Stimulated activated CD4-positive, alpha-beta T cell treated with anti-CD3 and anti-CD28 coated beads, Interleukin-15, amount 100 ng/mL, for 24 hours (primary cell): ENCODE results near the gene SLC29A4.
A peak's percentile ranks its signal among the peaks of the same experiment; 100 is the strongest.
"Not testable (repeated sequence)": the region's sequence is repeated elsewhere in the genome, so short reads cannot be mapped to it uniquely, and the experiment has no call there.

Experiments used
- DNase-seq: peaks from one replicate; pipeline ENCODE4 v3.0.0-alpha.2; 2020

The SLC29A4 gene

DNA sequence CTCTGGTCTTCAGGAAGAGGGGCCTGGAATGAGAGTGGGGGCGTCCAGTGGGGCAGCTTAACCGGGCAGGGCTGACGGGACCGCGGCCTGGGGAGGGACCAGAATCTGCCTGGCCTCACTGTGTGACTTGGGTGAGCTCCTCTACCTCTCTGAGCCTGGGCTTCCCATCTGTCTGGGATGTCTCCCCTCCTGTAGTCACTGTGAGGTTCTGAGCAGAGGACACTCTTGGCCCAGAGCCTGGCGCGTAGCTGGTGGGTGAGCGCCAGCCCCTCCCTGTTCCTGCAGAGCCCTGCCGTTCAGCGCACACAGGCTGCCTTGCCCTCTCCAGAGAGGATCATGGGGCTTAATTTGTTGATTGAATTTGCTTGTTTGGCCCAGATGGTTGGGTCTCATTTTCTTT lies 7.2 kb upstream of the SLC29A4 start:
- DNase-seq: not testable (repeated sequence)

DNA sequence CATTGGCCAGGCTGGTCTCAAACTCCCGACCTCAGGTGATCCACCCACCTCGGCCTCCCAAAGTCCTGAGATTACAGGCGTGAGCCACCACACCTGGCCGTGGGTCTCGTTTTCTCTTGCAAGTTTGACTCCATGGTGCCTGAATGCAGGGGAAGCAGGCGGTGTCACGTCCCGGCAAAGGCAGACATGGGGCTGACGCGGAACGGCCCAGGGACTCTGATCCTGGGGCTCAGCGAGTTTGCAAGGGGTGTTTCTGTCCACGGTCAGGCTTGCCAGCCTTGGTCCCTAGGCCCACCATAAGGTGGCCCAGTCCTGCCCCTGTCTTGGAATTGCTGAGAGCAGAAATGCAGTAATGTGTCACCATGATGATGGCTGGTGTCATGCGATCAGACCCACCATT lies 6.6 kb upstream of the SLC29A4 start:
- not testable (repeated sequence) for DNase-seq

DNA sequence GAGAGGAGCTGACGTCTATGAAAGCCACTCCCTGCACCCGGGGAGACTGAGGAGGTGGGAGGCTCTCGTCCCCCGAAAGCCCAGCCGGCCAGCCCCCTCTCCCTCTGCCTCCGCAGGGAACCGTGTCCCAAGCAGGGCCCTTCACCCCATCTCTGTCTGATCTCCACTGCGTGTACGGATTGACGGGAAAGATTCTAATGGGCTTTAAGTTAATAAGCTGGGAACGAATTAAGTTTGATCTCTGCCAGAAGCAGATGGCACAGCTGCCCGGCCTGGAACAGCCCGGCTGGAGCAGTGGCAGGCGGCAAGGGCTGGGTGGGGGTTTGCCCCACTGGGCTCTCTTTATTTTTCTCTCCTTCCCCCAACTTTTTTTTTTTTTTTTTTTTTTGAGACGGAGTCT lies 6.1 kb upstream of the SLC29A4 start:
- DNase-seq: no peak

DNA sequence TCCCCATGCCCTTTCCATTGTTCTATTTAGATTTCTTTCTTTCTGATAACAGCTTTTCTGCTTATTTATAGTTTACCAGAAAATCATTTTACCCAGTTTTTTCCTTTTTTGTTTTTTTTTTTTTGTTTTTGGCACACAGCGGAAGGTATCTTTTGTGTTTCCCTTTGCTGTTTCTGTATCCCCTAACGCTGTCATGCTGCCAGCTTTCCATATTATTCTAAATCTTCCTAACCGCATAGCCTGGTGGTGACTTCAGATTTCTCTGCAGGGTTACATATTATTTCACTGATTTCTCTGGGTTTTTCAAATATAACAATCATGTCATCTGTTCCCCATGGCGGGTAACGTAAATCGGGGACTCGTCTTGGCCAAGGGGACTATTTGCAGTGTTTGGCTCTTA lies 4.0 kb upstream of the SLC29A4 start:
- DNase-seq: no peak

- no peak for DNase-seq
Observed at GRCh38 chr7:5279734-5280133, 3.0 kb upstream of the SLC29A4 start.

- DNase-seq: not testable (repeated sequence)
Observed at GRCh38 chr7:5281598-5282500, 894 bp upstream of the SLC29A4 start.

- no peak for DNase-seq
Observed at GRCh38 chr7:5283421-5284303, 919 bp downstream of the SLC29A4 start.

DNA sequence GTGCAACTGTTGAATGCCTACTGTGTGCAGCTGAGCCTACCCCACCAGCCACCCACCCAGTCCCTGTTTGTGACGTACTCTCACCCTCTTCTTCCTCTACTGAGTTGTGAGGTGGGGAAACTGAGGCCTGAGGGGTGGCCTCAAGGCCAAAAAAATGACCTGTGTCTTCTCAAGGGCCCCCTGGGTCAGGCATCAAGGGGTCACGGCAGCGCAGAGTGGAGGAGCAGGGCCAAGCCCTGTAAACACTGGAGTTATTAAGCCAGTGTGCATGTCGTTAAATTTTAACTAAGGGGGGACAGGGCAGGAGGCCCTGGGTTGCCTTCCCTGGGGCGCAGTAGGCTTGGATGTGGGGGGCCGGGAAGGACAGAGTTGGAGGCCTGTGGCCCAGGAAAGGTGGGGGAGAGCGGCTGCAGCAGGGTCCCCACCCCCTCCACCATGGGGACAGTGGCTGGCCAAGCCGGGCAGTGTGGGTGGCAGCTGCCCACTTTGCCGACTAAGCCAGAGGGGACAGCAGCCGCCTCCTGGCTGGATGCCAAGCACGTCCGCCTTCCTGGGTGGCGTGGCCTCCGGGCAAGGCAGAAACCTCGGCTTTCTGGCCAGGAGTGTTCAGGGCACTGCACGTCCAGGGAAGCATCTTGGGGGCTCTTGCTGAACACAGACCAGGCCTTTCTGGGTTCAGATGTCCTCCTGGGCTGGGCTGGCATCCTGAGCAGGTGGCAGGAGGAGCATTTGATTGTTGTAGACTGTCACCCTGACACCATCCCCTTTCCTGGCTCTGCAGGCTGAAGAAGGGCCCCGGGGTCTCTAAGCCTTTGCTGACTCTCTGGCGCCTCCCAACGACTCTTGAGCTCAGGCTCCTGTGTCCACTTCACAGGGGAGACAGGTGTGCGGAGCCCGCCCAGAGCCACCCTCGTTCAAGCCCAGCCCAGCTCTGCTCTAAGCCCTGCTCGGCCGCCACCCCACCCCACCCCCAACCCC lies 1.9 kb downstream of the SLC29A4 start:
- DNase-seq: peak; percentile 50

DNA sequence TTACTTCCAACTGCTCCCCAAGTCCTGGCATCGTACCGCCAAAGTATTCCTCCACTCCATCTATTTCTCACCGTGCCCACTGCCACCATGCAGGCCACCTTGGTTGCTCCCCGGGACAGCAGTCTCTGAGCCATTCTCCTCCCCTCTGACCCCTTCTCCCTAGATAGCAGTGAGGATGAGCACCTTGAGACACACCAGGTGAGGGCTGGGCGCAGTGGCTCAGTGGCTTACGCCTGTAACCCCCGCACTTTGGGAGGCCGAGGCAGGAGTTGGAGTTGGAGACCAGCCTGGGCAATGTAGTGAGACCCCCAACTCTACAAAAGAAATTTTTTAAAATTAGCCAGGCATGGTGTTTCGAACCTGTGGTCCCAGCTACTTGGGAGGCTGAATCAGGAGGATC lies 4.2 kb downstream of the SLC29A4 start:
- DNase-seq: no peak

DNA sequence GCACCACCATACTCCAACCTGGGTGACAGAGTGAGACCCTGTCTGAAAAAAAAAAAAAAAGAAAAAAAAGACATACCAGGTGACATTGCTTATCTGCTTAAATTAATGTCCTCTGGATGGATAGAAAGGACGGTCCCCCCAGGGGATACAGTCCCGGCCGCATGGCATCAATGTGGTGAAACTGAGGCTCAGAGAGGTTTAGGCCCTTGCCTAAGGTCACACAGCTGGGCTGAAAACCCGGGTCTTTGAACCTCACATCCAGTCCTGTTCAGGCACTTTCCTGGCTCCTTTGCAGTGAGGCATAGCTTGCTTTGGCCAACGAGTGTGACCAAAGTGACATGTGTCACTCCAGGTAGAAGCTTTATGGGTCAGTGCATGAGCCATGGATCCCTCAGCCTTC lies 4.6 kb downstream of the SLC29A4 start:
- not testable (repeated sequence) for DNase-seq

- no peak for DNase-seq
Observed at GRCh38 chr7:5287802-5288201, 5.1 kb downstream of the SLC29A4 start.

- not testable (repeated sequence) for DNase-seq
Observed at GRCh38 chr7:5288560-5288959, 5.8 kb downstream of the SLC29A4 start.

DNA sequence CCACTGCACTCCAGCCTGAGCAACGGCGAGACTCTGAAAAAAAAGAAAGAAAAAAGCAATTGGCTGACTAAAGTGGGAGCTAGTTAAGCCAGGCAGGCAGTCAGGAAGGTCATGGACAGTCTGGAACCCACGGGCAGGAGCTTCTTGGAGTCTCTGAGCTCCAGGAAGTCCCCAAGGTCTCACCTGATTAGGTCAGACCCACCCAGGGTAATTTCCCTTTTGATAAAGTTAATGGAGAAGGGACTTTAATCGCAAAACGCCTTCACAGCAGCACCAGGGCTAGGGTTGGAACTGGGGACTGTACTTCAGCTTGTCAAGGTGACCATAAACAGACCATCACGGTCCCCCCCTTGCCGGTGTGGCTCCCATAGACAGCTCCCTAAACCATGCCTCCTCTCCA lies 6.6 kb downstream of the SLC29A4 start:
- DNase-seq: no peak

DNA sequence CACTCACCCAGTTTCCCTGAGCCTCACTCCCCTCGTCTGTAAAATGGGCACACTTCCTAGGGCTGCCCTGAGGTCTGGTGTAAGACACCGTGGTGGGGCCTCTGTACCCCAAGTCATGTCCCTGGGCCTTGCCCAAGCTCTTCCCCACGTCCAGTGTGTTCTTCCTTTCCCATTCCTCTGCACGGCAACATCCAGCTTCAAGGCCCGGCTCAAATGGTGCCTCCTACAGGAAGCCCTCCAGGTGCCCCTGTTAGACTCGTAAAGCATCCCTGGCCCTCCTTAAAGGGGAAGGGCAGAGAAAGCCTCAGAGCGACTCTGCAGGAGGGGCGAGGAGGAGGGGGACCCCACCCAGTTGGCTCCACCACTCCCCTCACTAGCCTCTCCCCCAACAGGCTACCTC lies 8.6 kb downstream of the SLC29A4 start:
- no peak for DNase-seq

DNA sequence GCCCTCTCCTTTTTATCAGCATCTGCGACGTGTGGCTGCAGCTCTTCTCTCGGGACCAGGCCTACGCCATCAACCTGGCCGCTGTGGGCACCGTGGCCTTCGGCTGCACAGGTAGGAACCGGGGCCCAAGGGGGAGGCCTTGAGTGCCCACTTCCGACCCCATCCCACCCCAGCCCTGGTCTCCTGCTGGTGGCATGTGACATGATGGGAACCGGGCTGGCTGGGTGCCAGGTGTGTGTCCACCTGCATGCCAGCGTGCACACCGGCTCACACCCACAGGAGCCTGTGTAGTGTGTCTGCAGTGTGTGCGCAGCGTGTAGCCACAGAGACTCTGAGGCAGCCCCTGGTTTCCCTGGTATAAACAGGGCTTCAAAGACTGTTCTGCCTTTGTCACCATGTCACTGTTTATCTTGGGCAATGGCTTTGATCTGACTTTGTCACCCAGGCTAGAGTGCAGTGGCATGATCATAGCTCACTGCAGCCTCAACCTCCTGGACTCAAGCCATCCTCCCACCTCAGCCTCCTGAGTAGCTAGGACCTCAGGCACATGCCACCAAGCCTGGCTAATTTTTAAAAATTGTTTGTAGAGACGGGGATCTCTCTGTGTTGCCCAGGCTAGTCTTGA lies 9.1 kb downstream of the SLC29A4 start:
- DNase-seq: not testable (repeated sequence)

- DNase-seq: no peak
Observed at GRCh38 chr7:5294169-5294987, 11.6 kb downstream of the SLC29A4 start.

GRCh38 chr7:5295039-5296014 lies 12.6 kb downstream of the SLC29A4 start:
- DNase-seq: no peak

GRCh38 chr7:5296015-5296610 lies 13.4 kb downstream of the SLC29A4 start:
- peak; percentile 24 for DNase-seq

DNA sequence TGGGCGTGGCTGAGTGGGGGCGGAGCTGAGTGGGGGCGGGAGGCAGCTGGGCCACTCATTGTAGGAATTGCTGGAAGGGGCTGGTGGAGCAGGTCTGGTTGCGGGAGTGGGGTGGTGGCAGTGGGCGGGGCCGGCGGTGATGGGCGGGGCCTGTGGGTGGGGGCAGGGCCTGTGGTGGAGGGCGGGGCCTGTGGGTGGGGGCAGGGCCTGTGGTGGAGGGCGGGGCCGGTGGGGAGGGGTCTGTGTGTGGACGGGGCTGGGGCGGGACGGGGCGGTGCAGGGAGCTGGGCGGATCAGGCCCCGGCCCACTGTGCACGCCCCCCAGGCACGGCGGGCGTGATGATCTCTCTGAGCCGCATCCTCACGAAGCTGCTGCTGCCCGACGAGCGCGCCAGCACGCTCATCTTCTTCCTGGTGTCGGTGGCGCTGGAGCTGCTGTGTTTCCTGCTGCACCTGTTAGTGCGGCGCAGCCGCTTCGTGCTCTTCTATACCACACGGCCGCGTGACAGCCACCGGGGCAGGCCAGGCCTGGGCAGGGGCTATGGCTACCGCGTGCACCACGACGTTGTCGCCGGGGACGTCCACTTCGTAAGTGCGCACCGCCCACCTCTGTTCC lies 14.0 kb downstream of the SLC29A4 start:
- DNase-seq: peak; percentile 70
